GM12875 (cell line): ENCODE results near the gene SWAP70.
A peak's percentile ranks its signal among the peaks of the same experiment; 100 is the strongest.

Experiments used
- H3K4me3 ChIP-seq: one replicate; pipeline ENCODE4 v1.5.1; 2011; ENCODE audit warnings: low read depth, low read length, control low read depth
- TF ChIP-seq, protein P1 (sequence below): IDR thresholded peaks from 2 replicates; pipeline ENCODE4 v1.5.1; 2011; ENCODE audit warnings: low read depth, mild to moderate bottlenecking, control low read depth, inconsistent platforms, low read length, moderate library complexity, borderline replicate concordance; ENCODE audit not compliant: insufficient read depth

The SWAP70 gene

DNA sequence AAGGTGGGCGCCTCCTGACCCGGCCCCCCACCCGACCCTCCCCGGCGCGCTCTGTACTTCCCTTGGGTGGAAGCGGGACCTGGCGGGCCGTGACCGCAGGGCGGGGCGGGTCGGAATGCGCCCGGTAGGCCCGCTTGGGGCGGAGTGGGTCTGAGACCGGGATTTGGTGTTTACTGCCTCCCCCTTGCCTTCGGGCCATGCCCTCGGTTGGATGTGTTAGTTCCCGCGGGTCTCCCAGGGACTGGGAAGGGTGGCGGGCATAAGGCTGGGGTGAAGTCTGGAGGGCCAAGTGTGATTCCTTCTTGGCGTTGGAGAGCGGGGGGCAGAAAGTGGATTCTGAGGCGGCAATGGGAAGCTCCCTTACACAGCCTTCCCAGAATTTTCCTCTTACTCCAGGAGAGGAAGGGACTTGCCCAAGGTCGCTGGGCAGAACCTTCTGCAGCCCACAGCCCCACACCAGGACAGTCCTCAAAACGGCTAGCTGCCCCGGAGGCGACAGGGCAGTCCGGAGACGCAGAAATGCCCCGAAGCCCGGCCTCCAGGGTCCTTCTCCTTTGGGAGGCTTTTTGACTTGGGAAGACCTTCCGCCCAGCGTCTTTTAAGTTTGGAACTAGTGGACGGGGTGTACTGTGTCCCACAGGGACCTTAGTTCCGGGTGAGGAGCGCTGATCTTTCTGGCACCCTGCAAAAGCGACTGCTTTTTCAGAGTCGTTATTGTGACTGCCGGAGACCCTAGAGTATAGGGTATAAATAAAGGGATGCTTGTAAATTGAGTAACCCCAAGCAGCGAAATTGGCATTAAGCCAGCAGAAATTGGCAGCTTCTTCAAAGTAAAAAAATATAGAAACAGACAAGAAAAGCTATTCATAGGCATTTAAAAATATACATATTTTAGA lies 647 bp downstream of the SWAP70 start:
- TF ChIP-seq, protein P1, sequence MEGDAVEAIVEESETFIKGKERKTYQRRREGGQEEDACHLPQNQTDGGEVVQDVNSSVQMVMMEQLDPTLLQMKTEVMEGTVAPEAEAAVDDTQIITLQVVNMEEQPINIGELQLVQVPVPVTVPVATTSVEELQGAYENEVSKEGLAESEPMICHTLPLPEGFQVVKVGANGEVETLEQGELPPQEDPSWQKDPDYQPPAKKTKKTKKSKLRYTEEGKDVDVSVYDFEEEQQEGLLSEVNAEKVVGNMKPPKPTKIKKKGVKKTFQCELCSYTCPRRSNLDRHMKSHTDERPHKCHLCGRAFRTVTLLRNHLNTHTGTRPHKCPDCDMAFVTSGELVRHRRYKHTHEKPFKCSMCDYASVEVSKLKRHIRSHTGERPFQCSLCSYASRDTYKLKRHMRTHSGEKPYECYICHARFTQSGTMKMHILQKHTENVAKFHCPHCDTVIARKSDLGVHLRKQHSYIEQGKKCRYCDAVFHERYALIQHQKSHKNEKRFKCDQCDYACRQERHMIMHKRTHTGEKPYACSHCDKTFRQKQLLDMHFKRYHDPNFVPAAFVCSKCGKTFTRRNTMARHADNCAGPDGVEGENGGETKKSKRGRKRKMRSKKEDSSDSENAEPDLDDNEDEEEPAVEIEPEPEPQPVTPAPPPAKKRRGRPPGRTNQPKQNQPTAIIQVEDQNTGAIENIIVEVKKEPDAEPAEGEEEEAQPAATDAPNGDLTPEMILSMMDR: no peak
- H3K4me3 ChIP-seq: peak overlapping the region; percentile 73

DNA sequence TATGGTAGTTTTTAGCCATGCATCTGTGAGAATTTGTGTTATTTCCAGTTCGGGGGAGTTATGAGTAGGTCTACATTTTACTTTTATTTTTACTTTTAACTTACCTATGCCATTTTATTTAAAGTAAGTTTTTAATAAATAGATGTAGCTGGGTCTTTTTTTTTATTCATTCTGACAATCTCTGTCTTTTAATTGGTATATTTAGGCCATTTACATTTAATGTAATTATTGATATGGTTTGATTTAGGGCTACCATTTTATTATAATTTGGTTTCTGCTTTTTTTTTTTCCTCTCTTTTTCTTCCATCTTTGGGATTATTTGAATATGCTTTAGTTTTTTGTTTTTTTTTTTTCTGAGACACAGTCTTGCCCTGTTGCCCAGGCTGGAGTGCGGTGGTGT lies 1.9 kb downstream of the SWAP70 start:
- peak overlapping the region; percentile 73 for H3K4me3 ChIP-seq
- TF ChIP-seq, protein P1: no peak

DNA sequence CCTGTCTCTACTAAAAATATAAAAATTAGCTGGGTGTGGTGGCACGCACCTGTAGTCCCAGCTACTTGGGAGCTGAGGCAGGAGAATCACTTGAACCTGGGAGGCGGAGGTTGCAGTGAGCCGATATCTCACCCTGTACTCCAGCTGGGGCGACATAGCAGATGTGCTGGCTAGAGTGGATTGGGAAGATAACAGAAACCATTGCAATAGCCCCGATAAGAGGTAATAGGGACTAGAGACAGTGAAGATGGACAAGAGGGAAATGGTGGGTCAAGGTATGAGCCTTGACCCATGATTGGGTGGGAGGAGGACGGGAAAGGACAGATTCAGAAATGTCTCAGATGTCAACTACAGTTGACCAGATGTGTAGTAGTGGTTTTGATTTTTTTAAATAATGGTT lies 6.1 kb downstream of the SWAP70 start:
- no peak overlapping the region for H3K4me3 ChIP-seq

DNA sequence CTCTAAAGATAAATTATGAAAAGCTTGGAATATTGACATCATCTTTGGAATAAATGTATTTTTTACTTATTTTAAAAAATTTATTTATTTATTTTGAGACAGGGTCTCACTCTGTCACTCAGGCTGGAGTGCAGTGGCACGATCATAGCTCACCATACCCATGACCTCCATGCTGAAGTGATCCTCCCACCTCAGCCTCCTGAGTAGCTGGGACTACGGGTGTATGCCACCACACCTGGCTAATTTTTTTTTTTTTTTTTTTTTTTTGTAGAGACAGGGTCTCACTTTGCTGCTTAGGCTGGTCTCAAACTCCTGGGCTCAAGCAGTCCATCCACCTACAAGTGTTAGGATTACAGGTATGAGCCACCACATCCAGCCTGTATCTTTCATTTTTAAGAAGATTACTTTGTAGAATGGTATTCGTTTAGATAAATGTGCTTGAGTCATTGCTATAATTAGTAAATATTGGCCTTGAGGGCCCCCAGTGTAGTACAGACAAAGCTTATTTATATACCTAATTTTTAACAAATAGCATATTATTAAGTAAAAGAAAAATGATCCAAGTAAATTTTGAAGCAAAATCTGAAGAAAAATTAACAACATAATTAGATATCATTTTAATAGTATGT lies 8.5 kb downstream of the SWAP70 start:
- H3K4me3 ChIP-seq: no peak overlapping the region

More for the DNA sequence above, 6.1 kb downstream of the SWAP70 start:
- TF ChIP-seq, protein P1: no peak

DNA sequence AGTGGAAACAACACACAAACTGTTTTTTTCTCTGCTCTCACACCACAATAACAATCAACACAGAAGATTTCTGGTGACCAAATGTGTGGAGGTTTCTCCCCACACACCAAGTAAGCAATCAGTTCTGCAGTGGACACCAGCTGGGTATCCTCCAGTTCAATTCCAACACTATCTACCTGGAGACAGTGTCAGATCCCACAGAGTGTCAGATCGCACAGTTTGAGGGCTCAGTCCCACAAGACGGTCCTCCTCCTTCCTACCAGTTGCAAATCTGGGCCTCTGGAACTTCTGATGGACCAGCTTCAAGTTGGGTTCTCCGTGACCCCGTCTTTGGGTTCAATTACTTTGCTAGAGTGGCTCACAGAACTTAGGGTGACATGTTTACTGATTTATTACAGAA lies 9.0 kb downstream of the SWAP70 start:
- TF ChIP-seq, protein P1: no peak
- H3K4me3 ChIP-seq: no peak overlapping the region

More for the DNA sequence above, 8.5 kb downstream of the SWAP70 start:
- TF ChIP-seq, protein P1: no peak

DNA sequence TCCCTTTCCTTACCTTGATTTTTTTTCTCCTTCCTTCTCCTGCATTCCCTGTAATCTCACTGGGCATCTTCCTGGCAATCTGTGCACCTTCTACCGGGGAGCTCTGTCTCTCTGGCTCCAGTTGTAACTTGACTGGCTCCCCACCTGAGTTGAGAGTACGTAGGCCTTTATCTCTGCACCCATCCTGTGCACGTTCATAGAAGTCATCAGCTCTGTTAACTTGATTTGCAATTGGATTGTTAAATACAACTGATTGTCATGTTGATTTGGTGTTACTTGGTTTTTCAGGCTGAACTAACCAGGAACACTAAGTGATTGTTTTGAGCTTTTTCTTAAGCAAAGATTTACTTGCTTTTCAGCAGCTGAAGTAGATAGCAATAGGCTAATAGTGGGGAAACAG lies 11.8 kb downstream of the SWAP70 start:
- no peak overlapping the region for H3K4me3 ChIP-seq
- TF ChIP-seq, protein P1: no peak

DNA sequence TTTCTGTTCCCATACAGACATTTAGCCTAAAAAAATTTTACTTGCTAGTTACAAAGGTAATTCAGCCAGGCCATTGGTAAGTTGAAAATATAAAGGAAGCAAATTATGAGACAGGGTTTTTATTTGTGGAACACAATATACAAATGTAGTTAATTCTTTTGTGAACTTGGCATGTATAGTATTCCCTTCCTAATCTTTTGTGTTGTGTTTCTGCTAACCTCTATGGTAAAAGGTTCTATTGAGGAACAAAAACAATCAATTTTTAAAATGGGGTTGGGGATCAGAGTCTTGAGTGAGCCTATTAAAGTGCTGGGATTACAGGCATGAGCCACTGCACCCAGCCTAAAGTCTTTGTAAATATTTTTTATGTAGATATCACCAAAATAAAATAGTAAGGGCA lies 14.1 kb downstream of the SWAP70 start:
- no peak overlapping the region for H3K4me3 ChIP-seq
- TF ChIP-seq, protein P1: no peak
